Right hindlimb (tissue), 1 donor: ENCODE data around the gene CD46.

ENCODE experiments used
- DNase-seq: peaks from one replicate; pipeline ENCODE4 v3.0.0-alpha.2; 2018

Gene CD46

GRCh38 chr1:207799989-207800648, 48.3 kb downstream of the CD46 start:
- no peak for DNase-seq

DNA sequence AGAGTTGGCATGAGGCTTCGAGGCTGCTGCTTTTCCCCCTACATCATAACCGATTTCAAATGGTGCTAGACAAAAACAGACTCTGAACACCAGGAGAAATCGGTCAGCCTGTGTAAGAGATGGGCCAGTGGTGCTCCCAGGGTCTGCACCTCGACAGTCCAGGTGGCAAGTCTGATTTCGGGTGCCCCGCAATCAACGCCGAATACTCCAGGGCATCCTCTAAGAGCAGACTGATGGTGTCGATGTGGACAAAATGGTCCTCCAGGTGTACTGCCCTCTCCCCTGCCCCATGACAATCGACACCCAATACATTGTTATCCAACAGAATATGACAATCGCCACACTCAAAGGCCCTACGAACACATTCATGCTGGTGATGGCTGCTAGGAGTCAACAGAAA, 50.0 kb downstream of the CD46 start:
- DNase-seq: no peak

- DNase-seq: no peak
Measured at GRCh38 chr1:207803678-207804077, 51.8 kb downstream of the CD46 start.

DNA sequence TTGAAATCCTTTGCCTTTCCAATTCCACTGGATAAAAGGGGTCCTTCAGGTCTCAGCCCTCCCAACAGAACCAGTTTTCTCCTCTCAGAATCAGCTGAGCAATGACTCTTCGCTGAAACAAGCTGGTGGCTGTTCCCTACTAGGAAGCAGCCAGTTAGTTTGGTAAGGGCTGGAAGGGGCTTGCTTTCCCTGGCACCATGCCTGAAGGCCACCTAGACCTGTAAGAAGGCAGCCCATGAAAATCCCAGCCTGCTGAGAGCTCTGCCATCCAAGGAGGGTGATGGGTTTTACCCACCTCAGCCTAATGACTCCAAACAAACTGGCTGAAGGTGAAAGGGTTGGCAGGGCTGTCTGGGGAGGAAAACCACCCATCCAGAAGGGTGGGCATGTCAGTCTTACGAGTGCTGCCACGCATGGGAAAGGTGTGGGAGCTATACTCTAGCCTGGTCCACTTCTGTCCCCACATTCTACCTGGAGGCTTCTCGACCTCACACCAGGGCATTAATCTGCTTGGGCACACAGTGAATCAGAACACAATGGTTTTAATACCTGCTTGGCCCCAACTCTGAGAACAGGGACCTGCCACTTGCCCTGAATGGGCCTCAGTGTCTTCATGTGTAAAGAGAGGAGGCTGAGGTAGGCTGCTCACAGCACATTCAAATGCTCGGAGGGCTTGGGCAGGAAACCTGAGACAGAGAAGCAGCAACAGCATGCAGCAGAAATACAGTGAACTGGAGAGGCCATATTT, 53.0 kb downstream of the CD46 start:
- no peak for DNase-seq

- no peak for DNase-seq
Measured at GRCh38 chr1:207805841-207806421, 54.1 kb downstream of the CD46 start.

- DNase-seq: no peak
Measured at GRCh38 chr1:207806531-207807325, 54.9 kb downstream of the CD46 start.

DNA sequence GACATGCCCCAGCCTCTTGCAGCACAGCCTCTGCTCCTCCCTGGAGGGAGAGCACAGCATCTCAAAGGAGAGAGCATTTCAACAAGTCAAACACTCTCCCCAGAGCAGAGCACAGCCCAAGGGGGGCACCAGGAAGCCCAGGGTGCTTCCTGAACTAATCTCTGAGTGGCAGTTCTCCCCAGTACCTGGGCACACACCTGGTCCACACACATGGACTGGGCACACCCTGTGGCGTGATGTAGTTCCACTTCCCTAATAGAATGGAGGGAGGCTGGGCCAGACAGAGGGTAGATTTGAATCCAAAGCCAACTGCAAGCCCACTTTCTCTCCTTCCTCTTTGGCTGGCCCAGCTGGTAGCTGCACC, 55.5 kb downstream of the CD46 start:
- DNase-seq: no peak

- DNase-seq: no peak
Measured at GRCh38 chr1:207807690-207808321, 56.0 kb downstream of the CD46 start.

- no peak for DNase-seq
Measured at GRCh38 chr1:207808322-207808705, 56.5 kb downstream of the CD46 start.

DNA sequence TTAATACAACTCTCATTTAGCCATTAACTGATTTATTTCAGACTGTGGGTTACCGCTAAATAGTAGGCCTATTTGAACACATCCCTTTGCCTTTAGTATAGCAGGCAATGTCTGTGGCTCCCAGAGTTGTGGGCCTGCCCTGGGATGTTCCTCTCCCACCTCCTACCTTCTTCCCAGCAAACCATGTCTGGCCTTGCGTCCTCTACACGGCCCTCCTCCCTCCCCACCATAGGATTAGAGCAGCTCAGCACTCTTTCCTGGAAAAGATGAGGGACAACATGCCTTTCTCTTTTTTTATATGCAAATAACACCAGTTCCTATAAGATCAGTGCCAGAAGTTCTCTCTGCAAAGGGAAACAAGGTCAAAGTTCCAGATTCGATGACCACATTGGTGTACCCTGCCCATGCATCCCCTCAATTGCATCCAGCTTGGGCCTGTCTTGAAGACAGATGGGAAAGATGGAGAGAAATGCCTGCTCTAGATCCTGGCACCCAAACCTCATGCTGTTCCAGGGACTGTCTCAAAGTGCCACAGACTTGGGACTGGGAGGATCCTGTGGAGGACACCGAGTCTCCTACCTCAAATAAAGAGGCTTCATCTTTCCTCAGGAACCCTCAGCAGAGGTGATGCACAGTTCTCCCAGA, 57.2 kb downstream of the CD46 start:
- no peak for DNase-seq

- no peak for DNase-seq
Measured at GRCh38 chr1:207810173-207810572, 58.3 kb downstream of the CD46 start.

DNA sequence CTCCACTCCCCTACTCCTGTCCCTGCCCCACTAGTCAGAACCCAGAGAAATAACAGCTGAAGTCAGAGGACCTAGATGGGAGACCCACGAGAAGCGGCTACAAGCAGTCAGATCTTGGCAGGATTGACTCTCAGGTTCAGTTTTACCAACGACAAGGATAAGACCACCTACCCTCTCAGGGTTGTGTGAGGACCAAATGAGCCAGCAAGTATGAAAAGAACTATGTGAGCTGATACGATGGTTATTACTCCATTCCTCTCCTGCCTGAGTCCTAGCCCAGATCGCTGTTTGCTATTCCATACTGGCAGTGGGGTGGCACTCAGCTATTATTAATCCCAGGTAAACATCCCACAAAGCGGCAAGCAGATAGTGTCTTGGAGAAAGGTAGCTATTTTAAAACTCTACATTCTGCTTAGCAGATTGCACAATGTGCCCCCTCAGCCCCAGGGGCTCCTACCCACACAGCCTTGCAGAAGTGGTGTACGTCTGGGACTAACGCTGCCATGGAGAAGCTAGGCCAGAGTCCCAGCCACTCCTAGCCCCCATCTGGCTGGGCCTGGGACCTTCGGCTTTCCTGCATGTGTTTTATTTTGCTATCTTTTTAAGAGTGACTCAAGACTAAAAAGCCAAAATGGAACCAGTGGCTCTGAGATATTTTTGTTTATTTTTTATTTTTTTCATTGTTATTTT, 58.9 kb downstream of the CD46 start:
- DNase-seq: no peak

DNA sequence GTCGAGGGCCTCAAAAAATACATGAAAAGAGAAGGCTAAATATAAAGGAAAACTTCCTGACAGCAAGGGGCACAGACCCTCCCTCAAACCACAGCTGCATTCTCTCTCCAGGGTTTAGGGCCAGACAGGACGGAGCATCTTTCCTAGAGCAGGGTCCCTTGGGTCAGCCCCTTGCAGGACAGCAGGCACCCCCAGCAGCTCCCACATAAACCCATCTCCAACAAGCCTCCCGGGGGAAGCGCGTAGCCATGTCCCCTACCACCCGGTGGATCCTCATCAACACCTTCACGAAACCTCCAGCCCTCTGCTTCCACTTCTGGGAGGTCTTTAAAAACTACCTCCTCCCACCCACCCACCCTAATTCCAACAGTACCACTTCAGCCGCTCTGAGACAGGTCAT, 59.5 kb downstream of the CD46 start:
- DNase-seq: no peak

DNA sequence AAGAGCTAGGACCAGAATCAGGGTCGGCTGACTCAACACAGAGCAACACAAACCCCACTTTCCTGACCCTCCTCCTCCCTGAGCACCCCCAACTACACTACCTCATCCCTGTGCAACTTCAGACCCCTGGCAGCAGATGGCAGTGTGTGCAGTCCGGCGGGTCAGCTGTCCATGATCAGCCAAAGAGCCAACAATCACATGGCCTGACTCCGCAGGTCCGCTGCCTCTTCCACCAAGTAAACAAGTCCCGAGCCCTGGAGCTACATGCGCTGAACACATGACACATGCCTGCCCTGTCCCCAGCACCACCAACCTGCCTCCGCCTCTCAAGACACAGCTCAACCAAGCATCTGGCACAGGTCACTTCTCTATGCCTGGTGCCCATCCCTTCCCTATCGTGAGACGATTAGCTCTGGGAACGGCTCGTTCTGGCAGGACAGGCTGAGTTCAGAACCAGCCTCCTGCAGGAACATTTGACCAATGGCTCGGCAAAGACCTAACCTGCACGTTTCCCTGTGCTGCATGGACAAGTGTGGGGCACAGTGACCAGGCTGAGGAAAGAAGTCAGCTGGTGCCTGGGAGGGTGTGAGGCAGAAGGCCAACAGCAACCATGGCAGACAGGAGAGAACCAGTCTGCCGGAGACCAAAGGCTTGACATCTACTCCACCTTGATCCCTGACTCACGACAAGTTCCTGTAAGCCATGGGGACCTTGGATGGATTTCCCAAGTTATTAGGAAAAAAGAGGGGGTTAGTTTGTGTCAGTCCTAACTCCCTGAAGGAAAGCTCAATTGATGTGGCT, 60.3 kb downstream of the CD46 start:
- DNase-seq: no peak

DNA sequence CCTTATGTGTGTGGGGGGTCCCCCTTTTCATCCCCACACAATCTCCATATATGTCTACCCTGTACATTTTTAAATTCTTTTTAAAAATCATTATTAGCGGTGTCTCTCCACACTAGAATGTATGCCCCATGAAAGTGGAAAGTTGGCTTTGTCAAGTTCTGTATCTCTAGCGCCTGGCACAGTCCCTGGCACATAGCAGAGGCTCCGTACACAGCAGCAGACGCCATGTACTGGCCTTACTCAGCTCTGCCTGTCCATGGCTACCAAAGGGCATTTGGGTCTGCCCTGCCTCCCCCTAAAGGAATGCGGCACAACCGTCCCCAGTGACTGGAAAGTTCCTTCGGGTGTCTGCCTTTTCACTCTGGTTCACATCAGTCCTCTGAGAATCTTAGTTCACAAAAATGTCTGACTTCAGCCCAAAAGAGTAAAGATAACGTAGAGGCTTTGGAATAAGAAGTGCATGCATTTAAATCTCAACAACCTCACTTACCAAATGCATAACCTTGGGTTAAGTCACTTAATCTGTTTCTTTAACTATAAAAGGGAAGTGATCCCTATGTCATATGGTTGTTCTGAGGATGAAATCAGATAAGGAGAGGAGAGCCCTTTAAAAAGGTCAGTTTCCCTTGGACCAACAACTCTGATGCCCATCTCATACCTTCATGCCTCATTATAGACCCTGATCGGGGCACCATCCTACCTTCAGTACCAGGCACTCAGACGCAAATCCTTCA, 61.1 kb downstream of the CD46 start:
- DNase-seq: no peak

GRCh38 chr1:207813512-207813881, 61.6 kb downstream of the CD46 start:
- DNase-seq: no peak

- no peak for DNase-seq
Measured at GRCh38 chr1:207813946-207814345, 62.1 kb downstream of the CD46 start.

- DNase-seq: no peak
Measured at GRCh38 chr1:207814469-207814868, 62.6 kb downstream of the CD46 start.

- no peak for DNase-seq
Measured at GRCh38 chr1:207815466-207815865, 63.6 kb downstream of the CD46 start.

DNA sequence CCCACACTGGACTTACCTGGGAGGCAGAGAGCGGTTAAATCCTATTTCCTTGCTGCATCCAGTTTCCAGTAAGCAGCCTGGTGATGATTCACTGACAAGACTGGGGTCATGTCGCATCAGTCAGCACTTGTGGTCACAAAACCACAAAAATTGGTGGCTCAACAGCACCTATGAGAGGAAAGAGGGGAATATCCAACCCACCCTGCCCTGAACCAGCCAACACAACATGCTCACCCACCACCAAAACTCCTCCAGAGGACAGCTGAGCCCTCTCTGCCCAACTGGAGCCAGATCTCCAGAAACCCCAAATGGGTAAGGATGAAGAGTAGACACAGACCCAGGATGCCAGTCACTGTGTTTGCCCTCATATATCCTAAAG, 64.0 kb downstream of the CD46 start:
- no peak for DNase-seq

DNA sequence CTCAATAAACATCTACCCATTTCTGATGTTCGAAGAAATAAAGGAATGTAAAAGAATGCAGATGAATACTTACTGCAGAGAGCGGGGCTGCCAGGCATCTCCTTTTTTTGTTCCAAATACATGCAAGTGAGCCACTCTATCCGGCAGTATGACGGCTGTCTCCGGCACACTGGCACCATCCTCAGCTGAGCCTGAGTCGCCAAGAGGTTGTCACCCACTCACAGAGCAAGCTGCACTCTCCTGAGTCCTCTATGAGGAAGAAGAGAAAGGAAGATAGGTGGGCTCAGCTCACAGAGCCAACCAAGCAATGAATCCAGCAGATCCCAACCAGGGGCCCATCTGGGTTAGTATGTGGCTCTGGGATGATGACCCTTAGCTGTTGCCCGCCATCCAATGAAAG, 65.3 kb downstream of the CD46 start:
- DNase-seq: no peak
